ENCODE results near the gene NDUFS5.
"Not testable (repeated sequence)": the region's sequence is repeated elsewhere in the genome, so short reads cannot be mapped to it uniquely, and the experiment has no call there.

Gene NDUFS5

DNA sequence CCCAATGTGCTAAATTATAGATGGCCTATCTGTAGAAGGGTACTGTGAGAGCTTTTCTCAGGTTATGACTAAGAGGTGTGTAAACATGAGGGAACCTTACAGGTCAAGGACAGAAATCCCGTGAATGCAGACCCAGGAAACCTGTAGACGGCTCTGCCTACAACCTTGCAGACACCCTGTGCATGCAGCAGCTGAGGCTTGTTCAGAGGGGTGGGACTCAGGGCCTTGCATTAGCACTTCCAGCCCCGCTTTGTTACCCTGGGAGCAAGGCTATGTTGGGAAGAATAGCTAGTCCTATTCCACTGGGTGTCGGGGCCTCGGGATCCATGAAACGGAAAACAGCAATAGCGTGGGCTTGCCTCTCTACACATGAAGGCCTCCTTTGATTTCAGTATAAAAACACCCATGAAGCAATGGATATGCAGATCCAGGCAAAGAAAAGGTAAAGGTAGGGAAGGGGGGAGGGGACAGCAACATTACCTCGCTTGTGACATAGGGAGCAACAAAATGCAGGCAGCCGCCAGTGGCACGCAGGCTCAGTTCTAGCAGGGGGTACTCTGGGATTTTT lies 9.5 kb upstream of the NDUFS5 start:
- no peak for DNase-seq

- no peak for DNase-seq
These were observed 8.9 kb upstream of the NDUFS5 start for GRCh38 chr1:39017266-39017665.

DNA sequence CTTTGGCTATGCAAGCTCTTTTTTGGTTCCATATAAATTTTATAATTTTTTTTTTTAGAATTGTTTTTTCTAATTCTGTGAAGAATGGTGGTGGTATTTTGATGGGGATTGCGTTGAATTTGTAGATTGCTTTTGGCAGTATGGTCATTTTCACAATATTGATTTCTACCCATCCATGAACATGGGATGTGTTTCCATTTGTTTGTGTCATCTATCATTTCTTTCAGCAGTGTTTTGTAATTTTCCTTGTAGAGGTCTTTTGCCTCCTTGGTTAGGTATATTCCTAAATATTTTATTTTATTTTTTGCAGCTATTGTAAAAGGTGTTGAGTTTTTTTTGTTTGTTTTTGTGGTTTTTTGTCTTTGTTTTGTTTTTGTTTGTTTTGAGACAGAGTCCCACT lies 5.7 kb upstream of the NDUFS5 start:
- DNase-seq = not testable (repeated sequence)

- no peak for DNase-seq
These were observed 4.7 kb upstream of the NDUFS5 start for GRCh38 chr1:39021426-39021825.

DNA sequence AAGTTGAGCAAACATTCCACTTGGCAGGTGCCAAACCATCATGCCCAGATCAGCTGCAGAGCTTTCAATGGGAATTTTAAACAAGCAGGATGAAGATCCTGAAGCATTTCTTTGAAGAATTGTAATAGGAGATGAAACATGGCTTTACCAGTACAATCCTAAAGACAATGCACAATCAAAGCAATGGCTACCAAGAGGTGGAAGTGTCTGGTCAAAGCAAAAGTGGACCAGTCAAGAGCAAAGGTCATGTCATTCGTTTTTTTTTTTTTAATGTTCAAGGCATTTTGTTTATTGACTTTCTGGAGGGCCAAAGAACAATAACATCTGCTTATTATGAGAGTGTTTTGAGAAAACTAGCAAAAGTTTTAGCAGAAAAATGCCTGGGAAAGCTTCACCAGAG lies 3.0 kb upstream of the NDUFS5 start:
- no peak for DNase-seq

- no peak for DNase-seq
These were observed 837 bp downstream of the NDUFS5 start for GRCh38 chr1:39026866-39027507.

DNA sequence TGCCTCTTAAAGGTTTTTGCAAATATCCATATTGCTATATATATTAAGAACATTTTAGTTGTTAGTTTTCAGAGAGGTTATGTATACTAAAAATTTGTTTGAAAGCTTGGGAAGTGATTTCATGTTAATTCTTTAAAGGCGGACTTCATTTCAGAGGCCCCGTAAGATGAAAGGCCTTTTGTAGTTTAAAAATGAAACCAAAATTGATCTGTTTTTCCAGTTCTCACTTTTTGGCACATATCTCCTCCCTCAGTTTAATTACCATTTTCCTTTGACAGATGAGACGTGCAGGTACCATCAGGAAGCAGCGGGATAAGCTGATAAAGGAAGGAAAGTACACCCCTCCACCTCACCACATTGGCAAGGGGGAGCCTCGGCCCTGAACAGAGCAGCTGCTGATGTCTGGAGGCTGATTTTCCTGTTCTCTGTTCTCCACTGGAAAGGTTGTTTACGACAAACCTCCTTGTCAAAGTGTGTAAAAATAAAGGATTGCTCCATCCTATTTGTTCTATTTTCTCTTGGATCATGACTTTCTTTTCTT lies 8.0 kb downstream of the NDUFS5 start:
- DNase-seq = no peak

DNA sequence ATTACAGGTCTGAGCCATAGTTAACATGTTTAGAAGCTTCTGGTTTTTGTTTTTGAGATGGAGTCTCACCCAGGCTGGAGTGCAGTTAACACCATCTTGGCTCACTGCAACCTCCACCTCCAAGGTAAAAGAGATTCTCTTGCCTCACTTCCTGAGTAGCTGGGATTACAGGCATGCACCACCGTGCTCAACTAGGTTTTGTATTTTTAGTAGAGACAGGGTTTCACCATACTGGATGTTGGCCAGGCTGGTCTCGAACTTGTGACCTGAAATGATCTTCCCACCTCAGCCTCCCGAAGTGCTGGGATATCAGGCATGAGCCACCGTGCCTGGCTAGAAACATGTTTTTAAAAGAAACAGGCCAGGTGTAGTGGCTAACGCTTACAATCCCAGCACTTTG lies 10.5 kb downstream of the NDUFS5 start:
- DNase-seq = no peak

DNA sequence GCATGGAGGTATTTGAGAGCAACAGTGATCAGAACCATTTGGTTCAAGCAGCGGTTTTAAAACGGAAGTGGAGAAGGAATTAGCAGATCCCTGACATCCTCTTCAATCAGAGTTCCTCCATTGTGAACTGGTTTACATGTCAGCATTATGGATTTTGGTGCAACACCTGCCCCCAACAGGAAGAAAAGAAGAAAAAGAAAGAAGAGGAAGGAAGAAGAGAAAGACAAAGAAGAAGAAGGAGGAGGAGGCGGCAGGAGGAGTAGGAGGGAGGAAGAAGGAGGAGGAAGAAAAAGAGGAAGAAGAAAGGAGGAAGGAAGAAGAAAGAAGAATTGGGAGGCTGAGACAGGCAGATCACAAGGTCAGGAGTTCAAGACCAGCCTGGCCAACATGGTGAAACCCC lies 17.4 kb downstream of the NDUFS5 start:
- DNase-seq = no peak

GRCh38 chr1:39044762-39045161 lies 18.6 kb downstream of the NDUFS5 start:
- DNase-seq = no peak

DNA sequence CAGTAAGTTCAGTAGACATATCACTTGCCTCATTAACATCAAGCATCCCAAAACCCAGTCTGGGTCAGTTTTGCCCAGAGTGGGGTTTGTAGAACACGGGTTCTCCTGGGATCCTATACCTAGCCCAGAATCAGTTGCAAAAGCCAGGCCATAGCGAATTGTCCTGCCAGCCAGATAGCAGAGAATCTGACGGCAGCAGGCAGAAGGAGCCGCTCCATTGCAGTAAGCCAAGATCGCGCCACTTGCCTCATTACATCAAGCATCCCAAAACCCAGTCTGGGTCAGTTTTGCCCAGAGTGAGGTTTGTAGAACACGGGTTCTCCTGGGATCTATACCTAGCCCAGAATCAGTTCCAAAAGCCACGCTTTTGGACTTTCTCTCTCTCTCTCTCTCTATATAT lies 19.1 kb downstream of the NDUFS5 start:
- no peak for DNase-seq

DNA sequence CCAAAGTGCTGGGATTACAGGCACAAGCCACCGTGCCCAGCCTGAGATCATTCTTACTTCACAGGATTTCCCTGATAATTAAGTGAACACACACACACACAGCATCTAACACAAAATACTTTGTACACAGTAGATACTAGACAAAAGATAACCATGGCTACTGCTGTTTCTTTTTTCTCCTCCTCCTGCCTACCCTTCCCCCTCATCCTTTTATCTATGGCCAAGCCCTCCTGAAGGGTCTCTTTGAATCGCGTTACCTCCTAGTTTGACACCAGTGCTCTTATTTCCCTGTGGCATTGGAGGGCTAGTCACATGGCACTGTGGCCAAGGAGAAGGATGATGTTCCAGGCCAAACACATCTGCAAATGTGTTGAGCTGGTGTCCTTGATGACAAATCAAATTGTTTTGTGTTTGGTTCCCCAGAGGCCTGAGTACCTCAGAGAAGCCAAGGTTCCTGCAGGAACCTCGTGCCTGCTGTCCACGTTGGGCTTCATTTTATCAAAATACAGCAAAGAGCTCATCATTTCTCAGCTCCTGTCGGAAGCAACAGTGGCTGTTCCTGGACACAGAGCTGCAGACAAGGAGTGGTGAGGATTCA lies 20.6 kb downstream of the NDUFS5 start:
- DNase-seq = no peak

- DNase-seq = no peak
These were observed 21.5 kb downstream of the NDUFS5 start for GRCh38 chr1:39047374-39048229.

DNA sequence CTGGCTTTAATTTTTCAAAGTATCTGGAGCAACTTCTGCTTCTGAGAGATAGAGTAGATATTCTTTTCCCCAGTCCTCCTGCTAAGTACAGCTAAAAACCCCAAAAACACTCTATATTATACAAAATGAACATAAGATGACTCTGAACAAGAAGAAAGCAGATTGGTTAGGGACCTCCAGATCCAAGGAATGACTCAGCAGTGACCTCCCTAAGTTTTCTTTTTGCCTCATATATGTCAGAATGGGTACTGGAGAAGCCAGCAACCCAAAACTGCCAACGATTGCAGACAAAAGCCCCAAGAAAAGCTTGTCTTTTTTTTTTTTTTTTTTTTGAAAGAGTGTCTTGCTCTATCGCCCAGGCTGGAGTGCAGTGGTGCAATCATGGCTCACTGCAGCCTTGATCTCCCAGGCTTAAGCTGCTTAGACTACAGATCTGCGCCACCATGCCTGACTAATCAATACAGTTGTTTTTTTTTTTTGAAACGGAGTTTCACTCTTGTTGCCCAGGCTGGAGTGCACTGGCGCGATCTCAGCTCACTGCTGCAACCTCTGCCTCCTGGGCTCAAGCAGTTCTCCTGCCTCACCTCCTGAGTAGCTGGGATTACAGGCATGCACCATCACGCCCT lies 22.7 kb downstream of the NDUFS5 start:
- DNase-seq = no peak

GRCh38 chr1:39050001-39050400 lies 23.9 kb downstream of the NDUFS5 start:
- DNase-seq = no peak

- DNase-seq = not testable (repeated sequence)
These were observed 25.2 kb downstream of the NDUFS5 start for GRCh38 chr1:39051193-39051850.

DNA sequence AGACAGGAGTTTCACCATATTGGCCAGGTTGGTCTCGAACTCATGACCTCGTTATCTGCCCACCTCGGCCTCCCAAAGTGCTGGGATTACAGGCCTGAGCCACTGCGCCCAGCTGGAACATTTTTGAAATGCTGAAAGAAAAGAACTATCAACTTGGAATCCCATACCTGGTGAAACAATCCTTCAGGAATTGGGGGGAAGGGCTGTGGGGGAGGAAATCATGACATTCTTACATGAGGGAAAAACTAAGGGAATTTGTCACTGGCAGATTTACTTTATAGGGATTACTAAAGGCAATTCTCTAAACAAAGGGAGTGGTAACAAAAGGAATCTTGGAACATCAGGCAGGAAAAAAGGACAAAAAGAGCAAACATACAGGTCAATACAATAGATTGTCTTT lies 25.8 kb downstream of the NDUFS5 start:
- no peak for DNase-seq

- DNase-seq = not testable (repeated sequence)
These were observed 29.1 kb downstream of the NDUFS5 start for GRCh38 chr1:39055213-39055710.

DNA sequence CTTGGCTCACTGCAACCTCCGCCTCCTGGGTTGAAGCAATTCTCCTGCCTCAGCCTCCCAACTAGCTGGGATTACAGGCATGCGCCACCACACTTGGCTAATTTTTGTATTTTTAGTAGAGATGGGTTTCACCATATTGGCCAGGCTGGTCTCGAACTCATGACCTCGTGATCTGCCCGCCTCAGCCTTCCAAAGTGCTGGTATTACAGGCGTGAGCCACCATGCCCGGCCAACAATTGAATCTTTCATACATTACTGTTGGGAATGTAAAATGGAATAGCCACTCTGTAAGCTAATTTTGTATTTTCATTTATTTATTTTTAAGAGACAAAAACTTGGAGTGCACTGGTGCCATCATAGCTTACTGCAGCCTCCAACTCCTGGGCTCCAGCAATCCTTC lies 35.4 kb downstream of the NDUFS5 start:
- DNase-seq = not testable (repeated sequence)

GRCh38 chr1:39061951-39062350 lies 35.8 kb downstream of the NDUFS5 start:
- DNase-seq = no peak

- DNase-seq = no peak
These were observed 37.0 kb downstream of the NDUFS5 start for GRCh38 chr1:39063191-39063590.

DNA sequence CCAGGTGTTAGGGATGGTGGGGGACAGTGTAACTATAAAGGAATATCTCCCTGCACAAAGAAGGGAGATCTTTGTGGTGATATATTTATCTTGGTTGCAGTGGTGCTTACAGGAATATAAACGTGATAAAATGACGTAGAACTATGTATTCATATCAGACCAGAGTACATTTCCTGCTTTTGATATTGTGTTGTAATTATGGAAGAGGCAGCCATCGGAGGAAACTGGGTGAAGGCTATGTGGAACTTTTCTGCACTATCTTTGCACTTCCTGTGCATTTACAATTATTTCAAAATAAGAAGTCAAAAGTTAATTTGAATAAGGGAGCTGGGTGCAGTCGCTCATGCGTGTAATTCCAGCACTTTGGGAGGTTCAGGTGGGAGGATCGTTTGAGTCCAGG lies 37.6 kb downstream of the NDUFS5 start:
- DNase-seq = no peak

Measured in CD4-positive, alpha-beta T cell treated with Interferon gamma for 1 hour (primary cell).